ENCODE data around the gene TEX2.
A peak's percentile ranks its signal among the peaks of the same experiment; 100 is the strongest.

The TEX2 gene

DNA sequence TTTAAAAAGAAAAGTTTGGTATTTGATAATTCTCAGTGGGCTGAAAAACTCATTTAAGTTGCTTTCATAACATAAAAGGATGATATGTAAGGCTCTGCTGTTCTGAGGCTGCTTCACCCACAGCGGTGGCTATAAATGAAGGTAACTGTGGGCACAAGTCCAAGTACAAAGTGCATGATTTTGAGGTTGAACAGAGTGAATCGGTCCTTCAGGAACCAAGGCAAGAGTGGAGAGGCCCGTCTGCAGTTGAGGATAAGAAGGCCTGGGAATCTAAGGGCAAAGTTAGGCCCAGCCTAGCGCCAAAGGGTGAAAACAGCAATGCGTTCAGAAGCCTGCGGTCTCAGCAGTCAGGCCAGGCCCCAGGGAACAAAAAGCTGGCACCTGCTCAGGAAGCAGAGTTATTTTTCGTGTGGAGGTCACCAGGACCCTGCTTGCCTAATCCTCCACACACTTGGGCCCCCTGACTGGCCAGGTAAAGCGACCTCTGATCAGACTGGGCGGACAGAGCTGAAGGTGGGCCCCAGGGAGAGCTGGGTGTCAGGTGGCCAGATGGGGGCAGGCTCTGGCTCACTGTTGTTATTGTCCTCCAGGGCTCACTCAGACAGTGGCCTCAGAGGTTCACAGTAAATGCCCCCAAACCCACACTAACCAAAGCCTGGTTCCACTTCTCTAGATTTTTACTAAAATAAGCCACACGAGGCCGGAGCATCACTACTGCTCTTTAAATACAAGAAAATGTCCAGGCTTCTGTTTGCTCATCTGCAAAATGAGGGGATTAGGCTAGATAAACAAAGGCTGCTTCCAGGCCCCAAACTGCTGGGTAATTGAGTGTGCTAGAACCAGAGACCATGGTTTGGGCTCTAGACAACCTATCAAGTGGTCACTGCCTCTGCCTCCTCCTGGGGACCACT is 46.5 kb downstream of the TEX2 start:
- no peak overlapping the region for H3K4me3 ChIP-seq (ENCODE audit: low read depth, low read length)
- ChIA-PET CTCF (interaction anchor here (1.1 to 1.3 kb wide), 3 partner anchors 12 to 24 kb away, joined by 3 to 4 read pairs (median 3); no protein-coding TSS in a partner anchor), POLR2A (interaction anchor here (0.8 kb wide), 1 partner anchor 70 kb away, joined by 3 read pairs; no protein-coding TSS in a partner anchor)
- no peak for DNase-seq (ENCODE audit: low read depth, low spot score)
- TF ChIP-seq, protein P1, sequence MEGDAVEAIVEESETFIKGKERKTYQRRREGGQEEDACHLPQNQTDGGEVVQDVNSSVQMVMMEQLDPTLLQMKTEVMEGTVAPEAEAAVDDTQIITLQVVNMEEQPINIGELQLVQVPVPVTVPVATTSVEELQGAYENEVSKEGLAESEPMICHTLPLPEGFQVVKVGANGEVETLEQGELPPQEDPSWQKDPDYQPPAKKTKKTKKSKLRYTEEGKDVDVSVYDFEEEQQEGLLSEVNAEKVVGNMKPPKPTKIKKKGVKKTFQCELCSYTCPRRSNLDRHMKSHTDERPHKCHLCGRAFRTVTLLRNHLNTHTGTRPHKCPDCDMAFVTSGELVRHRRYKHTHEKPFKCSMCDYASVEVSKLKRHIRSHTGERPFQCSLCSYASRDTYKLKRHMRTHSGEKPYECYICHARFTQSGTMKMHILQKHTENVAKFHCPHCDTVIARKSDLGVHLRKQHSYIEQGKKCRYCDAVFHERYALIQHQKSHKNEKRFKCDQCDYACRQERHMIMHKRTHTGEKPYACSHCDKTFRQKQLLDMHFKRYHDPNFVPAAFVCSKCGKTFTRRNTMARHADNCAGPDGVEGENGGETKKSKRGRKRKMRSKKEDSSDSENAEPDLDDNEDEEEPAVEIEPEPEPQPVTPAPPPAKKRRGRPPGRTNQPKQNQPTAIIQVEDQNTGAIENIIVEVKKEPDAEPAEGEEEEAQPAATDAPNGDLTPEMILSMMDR (IDR thresholded peaks at IDR 0.05; ENCODE audit: insufficient read depth, low read length, missing control alignments): no peak

DNA sequence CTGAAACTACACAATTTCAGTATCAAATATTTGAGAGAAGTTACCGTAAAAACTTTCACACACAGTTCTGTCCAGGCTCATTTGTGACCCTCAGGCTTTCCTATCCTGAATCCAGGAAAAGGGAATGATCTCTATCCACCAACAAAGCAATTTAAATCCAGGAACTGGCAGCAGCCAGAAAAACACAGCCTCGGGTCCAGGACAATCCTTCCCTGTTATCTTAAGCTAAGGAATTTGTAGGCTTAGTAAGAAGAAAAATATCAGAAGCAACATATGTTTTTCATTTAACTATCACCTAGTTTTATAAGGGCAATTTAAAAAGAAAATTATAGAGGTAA is 47.1 kb downstream of the TEX2 start:
- TF ChIP-seq, protein P1 (IDR thresholded peaks at IDR 0.05; ENCODE audit: insufficient read depth, low read length, missing control alignments): no peak
- no peak for DNase-seq (ENCODE audit: low read depth, low spot score)
- no peak overlapping the region for H3K4me3 ChIP-seq (ENCODE audit: low read depth, low read length)
- ChIA-PET POLR2A (interaction anchor here (0.8 to 1.3 kb wide), 3 partner anchors 15 to 70 kb away, joined by 3 read pairs; no protein-coding TSS in a partner anchor), CTCF (interaction anchor here (1.1 to 1.4 kb wide), 3 partner anchors 10 to 23 kb away, joined by 3 read pairs; no protein-coding TSS in a partner anchor)

GRCh38 chr17:64214950-64215349 is 48.1 kb downstream of the TEX2 start:
- TF ChIP-seq, protein P1 (IDR thresholded peaks at IDR 0.05; ENCODE audit: insufficient read depth, low read length, missing control alignments): no peak
- no peak for DNase-seq (ENCODE audit: low read depth, low spot score)
- ChIA-PET POLR2A (interaction anchor here (1.2 to 1.3 kb wide), 2 partner anchors 16 to 66 kb away, joined by 3 read pairs; no protein-coding TSS in a partner anchor), CTCF (interaction anchor here (1.4 kb wide), 1 partner anchor 11 kb away, joined by 3 read pairs; no protein-coding TSS in a partner anchor)
- H3K4me3 ChIP-seq (ENCODE audit: low read depth, low read length): no peak overlapping the region

DNA sequence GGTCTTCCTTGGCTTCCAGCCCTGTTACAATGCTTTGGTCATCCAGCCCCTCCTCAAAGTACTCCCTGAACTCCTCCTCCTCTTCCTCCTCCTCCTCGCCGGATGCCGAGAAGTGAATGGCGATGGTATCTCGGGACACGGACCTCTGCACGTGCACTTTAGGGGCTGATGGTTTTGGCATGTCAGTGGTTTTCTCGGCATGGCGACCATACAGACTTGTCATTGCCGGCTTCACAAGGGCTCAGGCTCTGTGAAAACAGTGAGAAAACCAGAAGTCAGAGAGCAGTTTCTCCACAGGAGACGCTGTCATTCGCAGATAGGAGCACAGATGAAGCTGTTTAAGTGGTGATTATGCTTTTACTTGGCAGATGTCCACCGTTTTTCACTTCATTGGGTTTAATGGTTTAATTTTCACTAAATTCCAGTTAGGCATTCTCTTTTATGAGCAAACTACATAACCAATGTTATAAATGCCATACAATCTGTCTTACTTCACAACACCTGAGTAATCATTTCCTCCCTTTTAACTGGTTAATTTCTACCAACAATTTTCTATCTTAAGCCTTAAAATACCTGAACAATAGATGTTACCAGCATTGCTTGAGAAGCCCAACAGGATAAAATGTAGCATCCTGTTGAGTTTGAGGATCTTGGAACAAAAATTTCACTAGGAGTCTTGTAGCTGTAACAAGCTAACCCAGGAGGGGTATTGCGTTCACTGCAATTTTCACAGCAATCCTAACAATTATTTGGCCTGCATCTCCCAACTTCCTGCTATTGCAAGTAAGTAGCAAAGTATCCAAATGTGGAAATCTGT is 48.9 kb downstream of the TEX2 start:
- no peak overlapping the region for H3K4me3 ChIP-seq (ENCODE audit: low read depth, low read length)
- TF ChIP-seq, protein P1 (IDR thresholded peaks at IDR 0.05; ENCODE audit: insufficient read depth, low read length, missing control alignments): no peak
- ChIA-PET POLR2A (no interaction called here), CTCF (no interaction called here)
- DNase-seq (ENCODE audit: low read depth, low spot score): no peak

GRCh38 chr17:64212122-64212521 is 50.9 kb downstream of the TEX2 start:
- DNase-seq (ENCODE audit: low read depth, low spot score): peak; percentile 57
- H3K4me3 ChIP-seq (ENCODE audit: low read depth, low read length): no peak overlapping the region
- CTCF ChIA-PET: interaction anchor here (1.0 to 1.7 kb wide), 2 partner anchors 16 to 20 kb away, joined by 3 to 5 read pairs; no protein-coding TSS in a partner anchor
- POLR2A ChIA-PET: interaction anchor here (0.9 to 1.3 kb wide), 4 partner anchors 9 to 66 kb away, joined by 3 to 5 read pairs (median 4); no protein-coding TSS in a partner anchor
- TF ChIP-seq, protein P1 (IDR thresholded peaks at IDR 0.05; ENCODE audit: insufficient read depth, low read length, missing control alignments): no peak
